A673 (cell line): ENCODE measurements around the gene HES5. TPM values are rescaled to one million over a fixed set of nuclear protein-coding genes. Genes with fewer than 3 reads are reported as not detected.

Experiments
- BruUV-seq: library from RNA; stranded (reverse); fragments of 400-500 nt; replicated peaks from 2 replicates; lab custom pipeline; 2021; lab: Mats Ljungman, UMichigan
- CTCF ChIA-PET: fragments of 300-600 bp; sonication (Branson Sonifier 250); formaldehyde crosslinking; loops from one replicate; lab custom pipeline; 2022; ENCODE audit warnings: antibody characterized with exemption; lab: Charles Lee
- POLR2A ChIA-PET: fragments of 300-600 bp; sonication (Branson Sonifier 250); formaldehyde crosslinking; loops from one replicate; lab custom pipeline; 2022; ENCODE audit warnings: antibody characterized with exemption; ENCODE audit not compliant: low non-redundant PET; lab: Charles Lee
- DNase-seq: peaks from one replicate; pipeline ENCODE4 v3.0.0-alpha.2; 2015; ENCODE audit warnings: low spot score
- H3K27ac ChIP-seq: fragments of 200-600 bp; sonication (generic); 2 replicates; pipeline ENCODE4 v1.5.1; 2016; ENCODE audit warnings: mixed run types, low read depth, mild to moderate bottlenecking, mixed read lengths, antibody characterized with exemption, low read length; ENCODE audit not compliant: poor library complexity, severe bottlenecking
- H3K27me3 ChIP-seq: fragments of 200-600 bp; sonication (generic); replicated peaks from 2 replicates; pipeline ENCODE4 v1.6.1; 2017; ENCODE audit warnings: mixed run types, low read depth, mild to moderate bottlenecking, mixed read lengths, antibody characterized with exemption, low read length; ENCODE audit not compliant: insufficient read depth, poor library complexity
- H3K36me3 ChIP-seq: fragments of 200-600 bp; sonication (generic); 2 replicates; pipeline ENCODE4 v1.6.1; 2016; ENCODE audit warnings: mixed run types, mild to moderate bottlenecking, mixed read lengths, antibody characterized with exemption, low read length; ENCODE audit not compliant: insufficient read depth, poor library complexity, severe bottlenecking
- H3K4me1 ChIP-seq: fragments of 200-600 bp; sonication (generic); 2 replicates; pipeline ENCODE4 v1.6.1; 2017; ENCODE audit warnings: mixed run types, mild to moderate bottlenecking, mixed read lengths, antibody characterized with exemption, low read length; ENCODE audit not compliant: insufficient read depth, poor library complexity, severe bottlenecking
- H3K4me3 ChIP-seq: fragments of 200-600 bp; sonication (generic); 2 replicates; pipeline ENCODE4 v1.5.1; 2016; ENCODE audit warnings: low read depth, mixed run types, mild to moderate bottlenecking, mixed read lengths, low read length; ENCODE audit not compliant: poor library complexity, severe bottlenecking
- H3K9me3 ChIP-seq: fragments of 200-600 bp; sonication (generic); 2 replicates; pipeline ENCODE4 v1.6.1; 2016; ENCODE audit warnings: mixed run types, low read depth, mild to moderate bottlenecking, mixed read lengths, antibody characterized with exemption, low read length; ENCODE audit not compliant: poor library complexity, severe bottlenecking
- EZH2 ChIP-seq: fragments of 200-600 bp; sonication (generic); IDR thresholded peaks from 2 replicates; pipeline ENCODE4 v1.6.1; 2017; ENCODE audit warnings: borderline replicate concordance, low read depth, mild to moderate bottlenecking, mixed read lengths, antibody characterized with exemption, low read length; ENCODE audit not compliant: poor library complexity, severe bottlenecking
- intact Hi-C: fragments of 100-400 bp; cut with micrococcal nuclease; formaldehyde crosslinking; loops from one replicate; pipeline ENCODE4 v1.10.0; 2022; ENCODE audit not compliant: unreplicated experiment
- total RNA-seq: library from RNA; stranded (reverse); gene quantifications from 2 replicates; pipeline ENCODE4 v1.2.3, GENCODE V29; 2021
- TF ChIP-seq, protein P1 (sequence below): fragments of 300-800, 200-600 bp; sonication (generic); conservative IDR thresholded peaks from 2 replicates; pipeline ENCODE4 v1.5.1; 2017; ENCODE audit warnings: low read depth, mild to moderate bottlenecking, antibody characterized with exemption, low read length, moderate library complexity, mixed read lengths

HES5 gene
- total RNA-seq, 1 experiment from 2014 or later = not detected

DNA sequence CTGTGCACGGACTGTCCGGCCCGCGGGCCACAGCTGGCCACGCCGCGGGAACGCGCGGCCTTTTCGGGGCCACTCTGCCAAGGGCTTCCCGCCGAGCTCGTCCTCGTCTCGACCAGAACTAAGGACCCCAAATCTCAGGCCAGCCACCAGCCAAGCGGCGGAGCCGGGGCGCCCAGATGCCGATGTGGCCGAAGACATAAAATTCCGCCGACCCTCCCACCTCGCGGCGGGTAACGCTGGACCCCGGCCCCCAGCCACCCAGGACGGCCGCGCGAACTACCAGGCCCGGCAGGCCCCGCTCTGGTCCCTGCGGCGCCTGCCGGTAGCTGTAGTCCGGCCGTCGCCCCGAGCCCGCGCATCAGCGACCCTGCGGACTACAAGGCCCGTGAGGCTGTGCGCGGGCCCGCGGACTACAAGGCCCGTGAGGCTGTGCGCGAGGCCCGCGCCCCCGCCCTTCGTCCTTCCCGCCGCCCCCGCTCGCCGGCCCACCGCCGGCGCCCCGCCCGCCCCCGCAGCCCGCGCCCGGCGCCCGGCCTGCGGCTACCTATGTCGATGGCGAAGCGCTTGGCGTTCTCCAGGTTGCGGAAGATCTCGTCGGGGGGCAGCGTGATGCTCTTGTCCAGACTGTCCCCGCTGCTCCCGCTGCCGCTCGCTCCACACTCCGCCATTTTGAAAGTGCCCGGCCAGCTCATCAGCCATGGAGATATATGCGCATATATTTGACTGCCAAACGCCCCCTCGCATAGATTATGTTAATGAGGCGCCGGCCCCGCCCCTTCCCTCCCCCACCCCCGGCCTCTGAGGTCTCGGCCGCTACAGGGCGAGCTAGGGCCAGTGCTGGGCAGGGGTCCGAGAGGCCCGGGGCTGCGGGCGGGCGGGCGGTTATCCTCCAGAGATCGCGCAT lies 3.9 kb downstream of the HES5 start, which contains the start of gene PANK4:
Gene PANK4 (minus strand): TSS at position 677 of the 904 bp plus-strand sequence. CDS start 9 bp downstream, at position 668.
- ChIA-PET POLR2A (interaction anchor here (0.6 to 0.9 kb wide), 3 partner anchors 20 to 318 kb away, joined by 3 to 10 read pairs (median 4); no protein-coding TSS in a partner anchor), CTCF (interaction anchor here (0.6 to 1.0 kb wide), 7 partner anchors 9 to 906 kb away, joined by 3 to 9 read pairs (median 5); partner anchors contain the start of gene FAAP20)
- Histone ChIP-seq H3K27ac (peak within 1 kb of the TSS; percentile 85), H3K4me1 (peaks cover 11% of the 10 kb centered on the region), H3K27me3 (peaks cover 35% of the 10 kb centered on the region), H3K36me3 (peaks cover 6% of the 10 kb centered on the region), H3K4me3 (peak within 1 kb of the TSS; percentile 99), H3K9me3 (no peaks in the 10 kb centered on the region)
- no peak for TF ChIP-seq EZH2
- TF ChIP-seq, protein P1, sequence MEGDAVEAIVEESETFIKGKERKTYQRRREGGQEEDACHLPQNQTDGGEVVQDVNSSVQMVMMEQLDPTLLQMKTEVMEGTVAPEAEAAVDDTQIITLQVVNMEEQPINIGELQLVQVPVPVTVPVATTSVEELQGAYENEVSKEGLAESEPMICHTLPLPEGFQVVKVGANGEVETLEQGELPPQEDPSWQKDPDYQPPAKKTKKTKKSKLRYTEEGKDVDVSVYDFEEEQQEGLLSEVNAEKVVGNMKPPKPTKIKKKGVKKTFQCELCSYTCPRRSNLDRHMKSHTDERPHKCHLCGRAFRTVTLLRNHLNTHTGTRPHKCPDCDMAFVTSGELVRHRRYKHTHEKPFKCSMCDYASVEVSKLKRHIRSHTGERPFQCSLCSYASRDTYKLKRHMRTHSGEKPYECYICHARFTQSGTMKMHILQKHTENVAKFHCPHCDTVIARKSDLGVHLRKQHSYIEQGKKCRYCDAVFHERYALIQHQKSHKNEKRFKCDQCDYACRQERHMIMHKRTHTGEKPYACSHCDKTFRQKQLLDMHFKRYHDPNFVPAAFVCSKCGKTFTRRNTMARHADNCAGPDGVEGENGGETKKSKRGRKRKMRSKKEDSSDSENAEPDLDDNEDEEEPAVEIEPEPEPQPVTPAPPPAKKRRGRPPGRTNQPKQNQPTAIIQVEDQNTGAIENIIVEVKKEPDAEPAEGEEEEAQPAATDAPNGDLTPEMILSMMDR = no peak
- DNase-seq = peak; percentile 97
- BruUV-seq = no TSS peak
- intact Hi-C loops = no loop called here

DNA sequence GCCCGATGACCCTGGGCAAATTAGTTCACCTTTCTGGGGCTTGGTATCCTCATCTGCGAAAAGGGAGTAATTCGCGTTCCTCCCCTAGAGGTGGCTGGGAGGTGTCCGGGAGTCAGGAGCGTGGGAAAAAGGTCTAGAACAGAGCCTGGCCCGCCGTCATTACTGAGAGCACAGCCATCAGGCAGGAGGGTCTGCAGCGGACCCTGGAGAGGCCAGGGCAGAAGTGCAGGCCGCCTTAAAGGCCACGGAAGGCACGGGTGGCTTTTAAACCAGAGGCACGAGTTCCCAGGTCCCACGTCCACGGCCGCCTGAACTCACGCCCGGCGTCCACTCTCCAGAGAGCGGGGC lies 4.5 kb downstream of the HES5 start:
- TF ChIP-seq, protein P1 = no peak
- TF ChIP-seq EZH2 = no peak
- H3K9me3 ChIP-seq = no peaks in the 10 kb centered on the region
- peaks cover 28% of the 10 kb centered on the region for H3K27me3 ChIP-seq
- DNase-seq = no peak
- H3K36me3 ChIP-seq = peaks cover 12% of the 10 kb centered on the region
- CTCF ChIA-PET = interaction anchor here (0.8 kb wide), 1 partner anchor 351 kb away, joined by 3 read pairs; no protein-coding TSS in a partner anchor
- intact Hi-C loops = no loop called here
- H3K27ac ChIP-seq = peak overlapping the region; percentile 85
- H3K4me3 ChIP-seq = peak overlapping the region; percentile 99
- POLR2A ChIA-PET = no interaction called here
- peaks cover 11% of the 10 kb centered on the region for H3K4me1 ChIP-seq
- BruUV-seq = no TSS peak

DNA sequence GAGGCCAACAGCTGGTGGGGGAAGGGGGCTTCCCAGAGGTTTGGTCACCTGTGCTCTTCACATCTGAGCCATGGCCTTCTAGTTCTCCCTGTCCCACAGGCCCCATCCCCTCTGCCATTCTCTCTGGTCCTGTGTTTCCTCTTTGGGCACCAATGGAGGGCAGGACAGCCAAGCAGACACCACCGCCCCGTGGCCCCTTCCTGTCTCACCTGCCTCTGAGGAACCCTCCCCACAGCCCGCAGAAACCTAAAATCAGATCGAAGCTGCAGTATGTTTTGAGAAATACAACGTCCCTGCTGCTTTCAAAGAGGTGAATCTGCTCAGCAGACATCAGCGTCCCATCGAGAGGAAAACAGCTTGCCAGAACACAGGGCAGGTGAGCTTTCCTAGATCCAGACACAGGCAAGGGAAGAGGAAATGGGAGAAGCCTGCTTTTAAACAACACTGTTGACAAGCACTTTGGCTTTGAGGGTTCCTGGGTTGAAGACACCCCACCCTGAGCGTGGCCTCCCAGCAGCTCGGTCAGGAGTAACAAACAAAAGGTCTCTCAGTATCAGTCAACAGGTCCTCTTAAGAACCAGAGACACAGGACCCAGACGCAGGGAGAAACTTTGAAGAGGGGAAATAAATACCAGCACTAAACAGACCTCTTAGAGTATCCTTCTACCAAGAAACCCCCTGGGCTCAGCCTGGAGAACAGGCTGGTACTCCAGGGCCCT lies 6.0 kb downstream of the HES5 start:
- ChIA-PET CTCF (no interaction called here), POLR2A (no interaction called here)
- Histone ChIP-seq H3K4me3 (peak overlapping the region; percentile 99), H3K4me1 (peaks cover 11% of the 10 kb centered on the region), H3K9me3 (no peaks in the 10 kb centered on the region), H3K27ac (no peak overlapping the region), H3K36me3 (peaks cover 26% of the 10 kb centered on the region), H3K27me3 (peaks cover 14% of the 10 kb centered on the region)
- no peak for TF ChIP-seq EZH2
- TF ChIP-seq, protein P1 = no peak
- DNase-seq = no peak
- BruUV-seq = no TSS peak
- intact Hi-C loops = no loop called here
